H1 (cell line): ENCODE results near the gene PPIA. TPM values are rescaled to one million over a fixed set of nuclear protein-coding genes. Genes with fewer than 3 reads are reported as not detected.
A peak's percentile ranks its signal among the peaks of the same experiment; 100 is the strongest.

ENCODE experiments used
- CTCF ChIA-PET: fragments of 300-600 bp; sonication (Branson Sonifier 250); formaldehyde crosslinking; loops from one replicate; lab custom pipeline; 2021; ENCODE audit not compliant: partially characterized antibody; lab: Charles Lee
- POLR2A ChIA-PET: fragments of 300-600 bp; sonication (Branson Sonifier 250); formaldehyde crosslinking; loops from one replicate; lab custom pipeline; 2021; ENCODE audit warnings: inconsistent platforms; ENCODE audit not compliant: partially characterized antibody; lab: Charles Lee
- DNase-seq, 2 experiments: peaks; one replicate each; pipeline versions ENCODE4 v3.0.0 to v3.0.0-alpha.2; 2010 to 2022; ENCODE audit warnings: low spot score in 2 of 2, low read depth in 1 of 2, mixed read lengths in 1 of 2
- FAIRE-seq: peaks from 2 replicates; lab custom pipeline; 2011; peaks lifted over from hg19 to GRCh38; lab: Jason Lieb, UNC
- H2AFZ ChIP-seq: 2 replicates; pipeline ENCODE4 v1.8.1; 2012; ENCODE audit warnings: low read length, inconsistent platforms
- H2AK5ac ChIP-seq: 2 replicates; pipeline ENCODE4 v1.6.1; 2013; ENCODE audit warnings: low read depth, low read length
- H2BK120ac ChIP-seq: replicated peaks from 2 replicates; pipeline ENCODE3; 2013; ENCODE audit warnings: low read depth, low read length, inconsistent platforms
- H2BK12ac ChIP-seq: 2 replicates; pipeline ENCODE4 v1.6.1; 2013; ENCODE audit warnings: low read depth, low read length
- H2BK15ac ChIP-seq: 2 replicates; pipeline ENCODE4 v1.6.1; 2013; ENCODE audit warnings: low read length
- H2BK20ac ChIP-seq: 2 replicates; pipeline ENCODE4 v1.6.1; 2013; ENCODE audit warnings: low read length
- H2BK5ac ChIP-seq: 2 replicates; pipeline ENCODE4 v1.6.1; 2013; ENCODE audit warnings: low read depth, low read length
- H3K14ac ChIP-seq: 2 replicates; pipeline ENCODE4 v1.6.1; 2013; ENCODE audit warnings: inconsistent platforms; ENCODE audit not compliant: insufficient read length
- H3K18ac ChIP-seq: 2 replicates; pipeline ENCODE4 v1.6.1; 2013; ENCODE audit warnings: low read length; ENCODE audit errors: extremely low read depth
- H3K23ac ChIP-seq: 2 replicates; pipeline ENCODE4 v1.6.1; 2013; ENCODE audit warnings: inconsistent platforms; ENCODE audit not compliant: insufficient read length
- H3K23me2 ChIP-seq: 2 replicates; pipeline ENCODE4 v1.6.1; 2013; ENCODE audit warnings: low read depth, low read length
- H3K27ac ChIP-seq: 2 replicates; pipeline ENCODE4 v1.6.1; 2011; ENCODE audit warnings: low read depth, low read length, inconsistent platforms
- H3K27me3 ChIP-seq, 4 experiments: replicated peaks in 1 of 4; 1 replicate in 1 of 4; 2 replicates in 3 of 4; pipeline versions ENCODE4 v1.6.1 to v1.8.1; 2011 to 2013; ENCODE audit warnings: low read length in 3 of 4, mild to moderate bottlenecking in 3 of 4, inconsistent platforms in 2 of 4, mixed read lengths in 2 of 4, moderate library complexity in 1 of 4; ENCODE audit not compliant: control insufficient read depth in 3 of 4, insufficient read depth in 3 of 4; ENCODE audit errors: extremely low read depth in 1 of 4
- H3K36me3 ChIP-seq, 4 experiments: 2 replicates each; pipeline versions ENCODE4 v1.6.1 to v1.8.1; 2011 to 2013; ENCODE audit warnings: mild to moderate bottlenecking in 4 of 4, low read length in 3 of 4, moderate library complexity in 2 of 4, control low read depth in 1 of 4, inconsistent platforms in 1 of 4; ENCODE audit not compliant: insufficient read depth in 4 of 4, control insufficient read depth in 2 of 4
- H3K4ac ChIP-seq: replicated peaks from 2 replicates; pipeline ENCODE3; 2013; ENCODE audit warnings: low read length, low read depth, mixed read lengths, inconsistent platforms; ENCODE audit not compliant: insufficient read length
- H3K4me1 ChIP-seq, 4 experiments: replicated peaks in 1 of 4; 1 replicate in 1 of 4; 2 replicates in 3 of 4; pipeline versions ENCODE4 v1.6.1 to v1.8.1; 2011 to 2013; ENCODE audit warnings: low read length in 3 of 4, inconsistent platforms in 2 of 4, mixed read lengths in 1 of 4; ENCODE audit not compliant: insufficient read depth in 4 of 4, control insufficient read depth in 3 of 4
- H3K4me2 ChIP-seq, 2 experiments: 2 replicates each; pipeline versions ENCODE4 v1.6.1 to v1.8.1; 2011 to 2013; ENCODE audit warnings: low read depth in 2 of 2, low read length in 2 of 2, control low read depth in 1 of 2, inconsistent platforms in 1 of 2, mild to moderate bottlenecking in 1 of 2; ENCODE audit not compliant: insufficient read depth in 1 of 2
- H3K4me3 ChIP-seq, 4 experiments: fragments of 200-600, 300-600 bp in 1 of 4; sonication (generic), shearing (Covaris generic), sonication (Bioruptor Twin) in 1 of 4; 2 replicates each; pipeline versions ENCODE4 v1.5.1 to v1.8.1; 2011 to 2016; ENCODE audit warnings: low read length in 4 of 4, low read depth in 3 of 4, control low read depth in 2 of 4, inconsistent platforms in 2 of 4, mild to moderate bottlenecking in 2 of 4, mixed read lengths in 1 of 4, moderate library complexity in 1 of 4; ENCODE audit not compliant: insufficient read depth in 2 of 4; ENCODE audit errors: extremely low read depth in 1 of 4
- H3K56ac ChIP-seq: replicated peaks from 2 replicates; pipeline ENCODE3; 2013; ENCODE audit warnings: low read depth, mild to moderate bottlenecking, mixed read lengths, low read length, inconsistent platforms; ENCODE audit not compliant: insufficient read length
- H3K79me1 ChIP-seq: 2 replicates; pipeline ENCODE4 v1.6.1; 2013; ENCODE audit warnings: low read depth, low read length, control low read depth
- H3K79me2 ChIP-seq, 2 experiments: 2 replicates each; pipeline versions ENCODE4 v1.6.1 to v1.8.1; 2012 to 2013; ENCODE audit warnings: low read length in 2 of 2, mild to moderate bottlenecking in 2 of 2, inconsistent platforms in 1 of 2; ENCODE audit not compliant: insufficient read depth in 2 of 2, control insufficient read depth in 1 of 2
- H3K9ac ChIP-seq, 4 experiments: replicated peaks in 1 of 4; 1 replicate in 1 of 4; 2 replicates in 3 of 4; pipeline versions ENCODE4 v1.6.1 to v1.8.1; 2011 to 2013; ENCODE audit warnings: low read depth in 3 of 4, low read length in 3 of 4, control low read depth in 2 of 4, mild to moderate bottlenecking in 2 of 4, moderate library complexity in 2 of 4, inconsistent platforms in 1 of 4; ENCODE audit errors: extremely low read depth in 1 of 4
- H3K9me3 ChIP-seq, 2 experiments: 2 replicates each; pipeline versions ENCODE4 v1.6.1 to v1.8.1; 2012 to 2013; ENCODE audit warnings: mild to moderate bottlenecking in 2 of 2, moderate library complexity in 2 of 2, control low read depth in 1 of 2, inconsistent platforms in 1 of 2, low read depth in 1 of 2, low read length in 1 of 2, mixed read lengths in 1 of 2; ENCODE audit not compliant: insufficient read depth in 2 of 2
- H4K20me1 ChIP-seq, 2 experiments: replicated peaks in 1 of 2; 2 replicates each; pipeline versions ENCODE3 to v1.8.1; 2011 to 2013; ENCODE audit warnings: inconsistent platforms in 2 of 2, low read length in 2 of 2, mild to moderate bottlenecking in 1 of 2; ENCODE audit not compliant: insufficient read depth in 2 of 2, control insufficient read depth in 1 of 2
- H4K5ac ChIP-seq: 2 replicates; pipeline ENCODE4 v1.6.1; 2013; ENCODE audit warnings: low read length, low read depth, mixed read lengths, inconsistent platforms; ENCODE audit not compliant: insufficient read length
- H4K8ac ChIP-seq: 2 replicates; pipeline ENCODE4 v1.8.0; 2013; ENCODE audit warnings: mild to moderate bottlenecking, moderate library complexity, low read length, inconsistent platforms; ENCODE audit not compliant: insufficient read depth; ENCODE audit errors: extremely low read depth
- H4K91ac ChIP-seq: replicated peaks from 2 replicates; pipeline ENCODE3; 2013; ENCODE audit warnings: low read length, mixed read lengths, inconsistent platforms; ENCODE audit not compliant: insufficient read length
- BACH1 ChIP-seq: IDR thresholded peaks from 2 replicates; pipeline ENCODE4 v1.6.1; 2012; ENCODE audit warnings: low read length, improper control_type of control experiment
- CTCF ChIP-seq, 3 experiments: IDR thresholded peaks; 1 replicate in 2 of 3; 2 replicates in 1 of 3; pipeline versions ENCODE4 v1.5.1 to v1.6.1; 2011; ENCODE audit warnings: low read length in 3 of 3, mild to moderate bottlenecking in 3 of 3, inconsistent platforms in 2 of 3, low read depth in 1 of 3, moderate library complexity in 1 of 3; ENCODE audit not compliant: insufficient read depth in 1 of 3; ENCODE audit errors: control extremely low read depth in 1 of 3
- EP300 ChIP-seq, 2 experiments: IDR thresholded peaks; 1 replicate in 1 of 2; 2 replicates in 1 of 2; pipeline ENCODE4 v1.6.1; 2011 to 2012; ENCODE audit warnings: low read depth in 2 of 2, low read length in 2 of 2, mild to moderate bottlenecking in 2 of 2, borderline replicate concordance in 1 of 2, inconsistent platforms in 1 of 2, moderate library complexity in 1 of 2
- JUND ChIP-seq: IDR thresholded peaks from 2 replicates; pipeline ENCODE4 v1.6.1; 2011; ENCODE audit warnings: mild to moderate bottlenecking, improper control_type of control experiment, low read length
- POLR2AphosphoS5 ChIP-seq: IDR thresholded peaks from 2 replicates; pipeline ENCODE4 v1.6.1; 2011; ENCODE audit warnings: low read depth, low read length
- RXRA ChIP-seq: IDR thresholded peaks from 2 replicates; pipeline ENCODE4 v1.6.1; 2011; ENCODE audit warnings: low read depth, mild to moderate bottlenecking, low read length, moderate library complexity; ENCODE audit not compliant: insufficient read depth
- SP2 ChIP-seq: IDR thresholded peaks from 2 replicates; pipeline ENCODE4 v1.6.1; 2012; ENCODE audit warnings: mild to moderate bottlenecking, low read length, inconsistent platforms
- SUZ12 ChIP-seq: fragments of 200-600 bp; sonication (generic); IDR thresholded peaks from 2 replicates; pipeline ENCODE4 v1.6.1; 2012; ENCODE audit warnings: mild to moderate bottlenecking, inconsistent platforms, low read length, moderate library complexity, mixed read lengths
- WGBS, 2 experiments: shearing (Covaris generic) in 1 of 2; methylation state at CpG; one replicate each; pipeline versions ENCODE4 v1.1.6 to v1.1.7; 2013 to 2015; ENCODE audit warnings: low lambda C conversion rate in 2 of 2, mixed read lengths in 2 of 2, inconsistent platforms in 1 of 2, low coverage in 1 of 2, missing lambda C conversion rate in 1 of 2; ENCODE audit not compliant: insufficient replicate concordance in 2 of 2, insufficient coverage in 1 of 2, insufficient read length in 1 of 2; ENCODE audit errors: extremely low coverage in 1 of 2, missing lambda C conversion rate in 1 of 2; 5-methylcytosine and 5-hydroxymethylcytosine counted together
- polyA plus RNA-seq, 7 experiments: library from polyadenylated mRNA; depleted of rRNA in 3 of 7; stranded (reverse) in 5 of 7; unstranded in 2 of 7; fragments of >200 nt in 5 of 7; fragments of 200-250 nt in 2 of 7; gene quantifications; 1 replicate in 5 of 7; 2 replicates in 1 of 7; 4 replicates in 1 of 7; pipeline versions ENCODE4 v1.2.1 to v1.2.3, GENCODE V29; 2011 to 2013; ENCODE audit warnings: missing spikeins in 2 of 7, mixed read lengths in 2 of 7
- total RNA-seq: library from RNA; stranded (reverse); fragmentation: NEBNext Ultra II Directional; extraction: Animal tissue kit (Norgen Biotek cat#: 25700); gene quantifications from 2 replicates; pipeline ENCODE4 v1.2.1, GENCODE V29; 2021

PPIA gene
- total and polyA plus RNA-seq, 2 of the 8 experiments (the other 6 are each of a cell fraction or from before 2014, with no cell fraction given) = 2,865 to 5,394 TPM

GRCh38 chr7:44801890-44802289, 5.4 kb downstream of the PPIA start:
- no peak overlapping the region for H3K9ac ChIP-seq
- ChIA-PET CTCF (interaction anchor here (0.7 to 1.4 kb wide), 2 partner anchors 9 to 163 kb away, joined by 3 to 4 read pairs; no protein-coding TSS in a partner anchor), POLR2A (interaction anchor here (0.8 to 5.5 kb wide), 20 partner anchors 10 to 303 kb away, joined by 3 to 35 read pairs (median 3); partner anchors contain the start of gene H2AZ2)
- no peaks in the 10 kb centered on the region for H3K27me3 ChIP-seq
- H3K4me3 ChIP-seq = no peak overlapping the region
- no peak overlapping the region for H4K8ac ChIP-seq
- H4K20me1 ChIP-seq = peaks cover 26 to 29% of the 10 kb centered on the region in 2 experiments
- H3K36me3 ChIP-seq = peaks cover 32 to 79% (median 50%) of the 10 kb centered on the region in 4 experiments
- no peak overlapping the region for H2BK20ac ChIP-seq
- no peak overlapping the region for H3K14ac ChIP-seq
- no peaks in the 10 kb centered on the region for H3K9me3 ChIP-seq
- TF ChIP-seq POLR2AphosphoS5 (peak; percentile 92), EP300 (IDR thresholded peaks at IDR 0.05; ENCODE audit: borderline replicate concordance in 1 of 2, low read depth in 2 of 2, low read length in 2 of 2) (no peak), RXRA (no peak), SUZ12 (no peak), CTCF (IDR thresholded peaks at IDR 0.05; ENCODE audit: control extremely low read depth in 1 of 3, insufficient read depth in 1 of 3, low read depth in 1 of 3, low read length in 3 of 3) (no peak), SP2 (no peak), JUND (no peak), BACH1 (no peak)
- H2BK12ac ChIP-seq = no peak overlapping the region
- WGBS, 2 experiments = 90% methylated on average over 4 of the region's 5 CpGs; no CpG with 5 or more reads in 1 of the 2 experiments
- no peak overlapping the region for H3K56ac ChIP-seq
- no peak overlapping the region for H3K4me2 ChIP-seq
- H2BK5ac ChIP-seq = no peak overlapping the region
- H3K23me2 ChIP-seq = peaks cover 5% of the 10 kb centered on the region; the same call in 1 of the 2 replicates
- H3K23ac ChIP-seq = no peak overlapping the region
- no peak overlapping the region for H2AK5ac ChIP-seq
- no peaks in the 10 kb centered on the region for H3K79me1 ChIP-seq
- H2BK120ac ChIP-seq = no peak overlapping the region
- no peak overlapping the region for H3K18ac ChIP-seq
- H2AFZ ChIP-seq = no peak overlapping the region
- FAIRE-seq = no peak
- peaks cover 0 to 5% (median 0%) of the 10 kb centered on the region in 4 experiments; a peak in 3 of 7 replicates for H3K4me1 ChIP-seq
- no peak overlapping the region for H3K27ac ChIP-seq
- H4K91ac ChIP-seq = no peak overlapping the region
- no peak overlapping the region for H3K4ac ChIP-seq
- H4K5ac ChIP-seq = no peak overlapping the region
- H2BK15ac ChIP-seq = no peak overlapping the region
- DNase-seq = no peak
- H3K79me2 ChIP-seq = peaks cover 19 to 37% of the 10 kb centered on the region in 2 experiments
